Measurements from ENCODE around the gene TAF12. TPM values are rescaled to one million over a fixed set of nuclear protein-coding genes. Genes with fewer than 3 reads are reported as not detected.
"Not testable (repeated sequence)": the region's sequence is repeated elsewhere in the genome, so short reads cannot be mapped to it uniquely, and the experiment has no call there.

TAF12 gene
- total RNA-seq, 1 donor from 2014 or later: 25.9 TPM

DNA sequence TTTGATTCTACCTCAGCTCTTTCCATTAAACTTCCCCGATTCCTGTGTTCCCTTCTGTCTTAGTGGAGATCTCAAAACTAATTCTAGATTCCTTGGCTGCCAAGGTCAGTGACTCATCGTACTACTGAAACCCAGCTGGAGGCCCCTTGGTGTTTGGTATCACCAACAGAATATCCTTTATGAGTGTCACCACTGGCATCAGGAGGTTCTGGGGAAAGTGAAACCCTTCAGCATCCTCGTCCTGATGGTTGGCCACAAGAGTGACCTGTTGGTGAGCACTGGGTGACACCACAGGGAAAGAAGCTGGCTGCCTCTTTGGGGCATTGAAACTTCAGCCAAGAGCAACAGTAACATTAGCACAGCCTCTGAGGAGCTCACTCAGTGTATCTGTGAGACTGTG is 41.2 kb downstream of the TAF12 start:
- H3K27ac ChIP-seq (ENCODE audit: low read depth, low read length): peak overlapping the region; percentile 59
- peak overlapping the region; percentile 62 for H3K4me3 Mint-ChIP-seq (ENCODE audit: unreplicated experiment)
- peak overlapping the region; percentile 96 for H3K27ac Mint-ChIP-seq (ENCODE audit: unreplicated experiment)
- no peak overlapping the region for H3K4me3 ChIP-seq (ENCODE audit: insufficient read depth, low read depth, low read length)
- DNase-seq (ENCODE audit: low read depth) (peak; percentile 91), FAIRE-seq (no peak)
- H3K9me3 Mint-ChIP-seq (ENCODE audit: unreplicated experiment): no peaks in the 10 kb centered on the region
- TF ChIP-seq, protein P1, sequence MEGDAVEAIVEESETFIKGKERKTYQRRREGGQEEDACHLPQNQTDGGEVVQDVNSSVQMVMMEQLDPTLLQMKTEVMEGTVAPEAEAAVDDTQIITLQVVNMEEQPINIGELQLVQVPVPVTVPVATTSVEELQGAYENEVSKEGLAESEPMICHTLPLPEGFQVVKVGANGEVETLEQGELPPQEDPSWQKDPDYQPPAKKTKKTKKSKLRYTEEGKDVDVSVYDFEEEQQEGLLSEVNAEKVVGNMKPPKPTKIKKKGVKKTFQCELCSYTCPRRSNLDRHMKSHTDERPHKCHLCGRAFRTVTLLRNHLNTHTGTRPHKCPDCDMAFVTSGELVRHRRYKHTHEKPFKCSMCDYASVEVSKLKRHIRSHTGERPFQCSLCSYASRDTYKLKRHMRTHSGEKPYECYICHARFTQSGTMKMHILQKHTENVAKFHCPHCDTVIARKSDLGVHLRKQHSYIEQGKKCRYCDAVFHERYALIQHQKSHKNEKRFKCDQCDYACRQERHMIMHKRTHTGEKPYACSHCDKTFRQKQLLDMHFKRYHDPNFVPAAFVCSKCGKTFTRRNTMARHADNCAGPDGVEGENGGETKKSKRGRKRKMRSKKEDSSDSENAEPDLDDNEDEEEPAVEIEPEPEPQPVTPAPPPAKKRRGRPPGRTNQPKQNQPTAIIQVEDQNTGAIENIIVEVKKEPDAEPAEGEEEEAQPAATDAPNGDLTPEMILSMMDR (IDR thresholded peaks at IDR 0.05; ENCODE audit: insufficient read depth, low read depth, low read length): no peak
- no peak for TF ChIP-seq EZH2 (IDR thresholded peaks at IDR 0.05; ENCODE audit: insufficient read depth, low read length)
- no peaks in the 10 kb centered on the region for H3K27me3 ChIP-seq (ENCODE audit: insufficient read depth, low read length)
- peaks cover 11% of the 10 kb centered on the region for H3K4me1 ChIP-seq (ENCODE audit: insufficient read depth, low read length)
- no peak overlapping the region for H2AFZ ChIP-seq (ENCODE audit: low read depth, low read length)
- H4K20me1 ChIP-seq (ENCODE audit: insufficient read depth, low read length): peaks cover 8% of the 10 kb centered on the region
- no peaks in the 10 kb centered on the region for H3K79me2 ChIP-seq (ENCODE audit: insufficient read depth, low read length)
- H3K9me3 ChIP-seq (ENCODE audit: insufficient read depth, low read depth, low read length): no peaks in the 10 kb centered on the region
- H3K27me3 Mint-ChIP-seq (ENCODE audit: low read depth, unreplicated experiment): no peaks in the 10 kb centered on the region
- no peaks in the 10 kb centered on the region for H3K36me3 Mint-ChIP-seq (ENCODE audit: low read depth, unreplicated experiment)
- peak overlapping the region; percentile 77 for H3K4me2 ChIP-seq (ENCODE audit: low read length)
- H3K9ac ChIP-seq (ENCODE audit: low read length): peak overlapping the region; percentile 50
- peaks cover 13% of the 10 kb centered on the region for H3K36me3 ChIP-seq (ENCODE audit: insufficient read depth, low read length)
- H3K4me1 Mint-ChIP-seq (ENCODE audit: low read depth, unreplicated experiment): peaks cover 16% of the 10 kb centered on the region

DNA sequence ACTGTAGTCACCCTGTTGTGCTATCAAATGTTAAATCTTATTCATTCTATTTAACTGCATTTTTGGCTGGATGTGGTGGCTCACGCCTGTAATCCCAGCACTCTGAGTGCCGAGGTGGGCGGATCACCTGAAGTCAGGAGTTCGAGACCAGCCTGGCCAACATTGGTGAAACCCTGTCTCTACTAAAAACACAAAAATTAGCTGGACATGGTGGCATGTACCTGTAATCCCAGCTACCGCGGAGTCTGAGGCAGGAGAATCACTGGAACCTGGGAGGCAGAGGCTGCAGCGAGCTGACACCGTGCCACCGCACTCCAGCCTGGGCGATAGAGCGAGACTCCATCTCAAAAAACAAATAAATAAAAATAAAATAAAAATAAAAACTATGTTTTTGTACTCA is 46.6 kb downstream of the TAF12 start:
- not testable (repeated sequence) for H3K79me2 ChIP-seq (ENCODE audit: insufficient read depth, low read length); H3K4me1 Mint-ChIP-seq (ENCODE audit: low read depth, unreplicated experiment); H3K9ac ChIP-seq (ENCODE audit: low read length); H3K27me3 ChIP-seq (ENCODE audit: insufficient read depth, low read length); H3K27ac ChIP-seq (ENCODE audit: low read depth, low read length); H3K9me3 Mint-ChIP-seq (ENCODE audit: unreplicated experiment); H3K27me3 Mint-ChIP-seq (ENCODE audit: low read depth, unreplicated experiment); H3K36me3 Mint-ChIP-seq (ENCODE audit: low read depth, unreplicated experiment); H3K27ac Mint-ChIP-seq (ENCODE audit: unreplicated experiment); H3K36me3 ChIP-seq (ENCODE audit: insufficient read depth, low read length); H2AFZ ChIP-seq (ENCODE audit: low read depth, low read length); H3K4me2 ChIP-seq (ENCODE audit: low read length); FAIRE-seq; DNase-seq (ENCODE audit: low read depth); H4K20me1 ChIP-seq (ENCODE audit: insufficient read depth, low read length); H3K4me3 Mint-ChIP-seq (ENCODE audit: unreplicated experiment); H3K9me3 ChIP-seq (ENCODE audit: insufficient read depth, low read depth, low read length); H3K4me3 ChIP-seq (ENCODE audit: insufficient read depth, low read depth, low read length)
- peaks cover 13% of the 10 kb centered on the region for H3K4me1 ChIP-seq (ENCODE audit: insufficient read depth, low read length)

DNA sequence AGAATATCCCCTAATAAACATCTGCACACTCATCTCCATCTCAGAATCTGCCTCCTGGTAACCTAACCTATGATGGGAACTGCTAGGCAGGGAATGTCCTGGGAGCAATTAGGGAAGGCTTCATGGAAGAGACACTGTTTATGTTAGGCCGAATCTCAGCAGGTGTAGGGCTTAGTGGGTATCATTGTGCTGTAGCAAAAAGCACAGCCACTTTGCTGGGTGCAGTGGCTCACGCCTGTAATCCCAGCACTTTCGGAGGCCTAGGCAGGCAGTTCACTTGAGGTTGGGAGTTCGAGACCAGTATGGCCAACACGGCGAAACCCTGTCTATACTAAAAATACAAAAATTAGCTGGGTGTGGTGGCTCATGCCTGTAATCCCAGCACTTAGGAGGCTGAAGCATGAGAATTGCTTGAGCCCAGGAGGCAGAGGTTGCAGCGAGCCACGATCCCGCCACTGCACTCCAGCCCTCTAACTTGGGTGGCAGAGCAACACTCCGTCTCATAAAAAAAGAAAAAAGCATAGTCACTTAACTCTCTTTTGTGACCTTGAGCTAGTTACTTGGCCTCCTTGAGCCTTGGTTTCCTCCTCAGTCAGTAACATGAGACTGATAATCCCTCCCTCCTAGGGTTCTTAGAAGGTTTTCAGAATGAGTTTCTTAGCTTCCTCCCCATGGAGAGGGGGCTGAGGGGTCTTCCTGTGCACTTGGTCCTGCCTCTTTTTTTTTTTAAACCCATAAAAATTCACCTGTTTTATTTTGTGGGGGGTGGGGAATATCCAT is 47.3 kb downstream of the TAF12 start:
- Histone ChIP-seq H3K4me1 (ENCODE audit: insufficient read depth, low read length) (peaks cover 13% of the 10 kb centered on the region), H3K27ac (ENCODE audit: low read depth, low read length) (peak overlapping the region; percentile 52), H4K20me1 (ENCODE audit: insufficient read depth, low read length) (no peaks in the 10 kb centered on the region), H3K27me3 (ENCODE audit: insufficient read depth, low read length) (no peaks in the 10 kb centered on the region), H3K36me3 (ENCODE audit: insufficient read depth, low read length) (no peaks in the 10 kb centered on the region), H3K79me2 (ENCODE audit: insufficient read depth, low read length) (no peaks in the 10 kb centered on the region), H2AFZ (ENCODE audit: low read depth, low read length) (no peak overlapping the region), H3K9ac (ENCODE audit: low read length) (no peak overlapping the region), H3K4me3 (ENCODE audit: insufficient read depth, low read depth, low read length) (no peak overlapping the region), H3K4me2 (ENCODE audit: low read length) (no peak overlapping the region), H3K9me3 (ENCODE audit: insufficient read depth, low read depth, low read length) (no peaks in the 10 kb centered on the region)
- H3K4me1 Mint-ChIP-seq (ENCODE audit: low read depth, unreplicated experiment): peaks cover 4% of the 10 kb centered on the region
- DNase-seq (ENCODE audit: low read depth) (no peak), FAIRE-seq (no peak)
- H3K36me3 Mint-ChIP-seq (ENCODE audit: low read depth, unreplicated experiment): peaks cover 2% of the 10 kb centered on the region
- no peaks in the 10 kb centered on the region for H3K9me3 Mint-ChIP-seq (ENCODE audit: unreplicated experiment)
- H3K4me3 Mint-ChIP-seq (ENCODE audit: unreplicated experiment): no peak overlapping the region
- H3K27ac Mint-ChIP-seq (ENCODE audit: unreplicated experiment): no peak overlapping the region
- H3K27me3 Mint-ChIP-seq (ENCODE audit: low read depth, unreplicated experiment): peaks cover 2% of the 10 kb centered on the region
- no peak for TF ChIP-seq EZH2 (IDR thresholded peaks at IDR 0.05; ENCODE audit: insufficient read depth, low read length)
- TF ChIP-seq, protein P1 (IDR thresholded peaks at IDR 0.05; ENCODE audit: insufficient read depth, low read depth, low read length): no peak

DNA sequence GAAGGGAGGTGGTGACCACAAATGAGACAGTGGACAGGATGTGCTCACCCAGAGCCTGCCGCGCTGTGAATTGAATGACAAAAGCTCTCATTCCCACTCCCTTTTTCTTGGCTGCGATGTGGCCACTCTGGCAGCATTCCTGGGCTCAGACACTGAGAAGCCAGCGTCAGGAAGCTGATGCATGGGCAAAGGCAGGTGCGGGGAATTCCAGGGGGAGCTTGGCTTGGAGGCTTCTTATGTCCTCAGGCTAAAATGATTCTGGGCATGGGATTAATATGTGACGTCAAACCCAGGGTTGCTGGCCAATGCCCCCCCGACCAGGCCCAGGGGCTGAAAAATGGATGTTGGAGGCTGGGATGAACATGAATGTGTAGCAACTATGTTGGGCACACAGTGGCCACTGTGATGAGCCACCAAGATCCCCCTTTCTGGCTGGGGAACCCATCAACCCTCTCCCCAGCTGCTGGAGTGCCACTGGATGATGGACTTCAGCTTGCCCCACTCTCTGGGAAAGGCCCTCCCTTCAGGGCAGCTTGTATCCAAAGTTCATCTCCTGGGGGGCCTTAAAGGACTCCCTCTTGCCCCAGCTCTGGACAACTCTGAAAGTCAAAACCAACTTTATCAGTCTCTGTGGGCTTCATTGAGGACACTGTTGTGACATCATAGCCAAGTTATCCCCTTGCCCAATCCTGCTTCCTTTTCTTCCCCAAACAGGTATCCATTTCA is 48.0 kb downstream of the TAF12 start:
- H3K9me3 Mint-ChIP-seq (ENCODE audit: unreplicated experiment); H3K36me3 Mint-ChIP-seq (ENCODE audit: low read depth, unreplicated experiment); H3K4me2 ChIP-seq (ENCODE audit: low read length); H3K27ac Mint-ChIP-seq (ENCODE audit: unreplicated experiment); H2AFZ ChIP-seq (ENCODE audit: low read depth, low read length); H3K9me3 ChIP-seq (ENCODE audit: insufficient read depth, low read depth, low read length); H3K36me3 ChIP-seq (ENCODE audit: insufficient read depth, low read length); FAIRE-seq; H3K79me2 ChIP-seq (ENCODE audit: insufficient read depth, low read length); H3K4me3 Mint-ChIP-seq (ENCODE audit: unreplicated experiment); H3K27me3 Mint-ChIP-seq (ENCODE audit: low read depth, unreplicated experiment); H3K9ac ChIP-seq (ENCODE audit: low read length); H3K4me1 Mint-ChIP-seq (ENCODE audit: low read depth, unreplicated experiment); H3K4me3 ChIP-seq (ENCODE audit: insufficient read depth, low read depth, low read length); H4K20me1 ChIP-seq (ENCODE audit: insufficient read depth, low read length); H3K27me3 ChIP-seq (ENCODE audit: insufficient read depth, low read length): not testable (repeated sequence)
- Histone ChIP-seq H3K4me1 (ENCODE audit: insufficient read depth, low read length) (peaks cover 13% of the 10 kb centered on the region), H3K27ac (ENCODE audit: low read depth, low read length) (peak overlapping the region; percentile 52)
- DNase-seq (ENCODE audit: low read depth): peak; percentile 76
